COLO668 (cell line): ENCODE data around the gene PYURF.

Experiments used
- DNase-seq: peaks from one replicate; lab custom pipeline; 2025; ENCODE audit not compliant: unreplicated experiment; lab: John Stamatoyannopoulos, UW

PYURF gene, protein sequence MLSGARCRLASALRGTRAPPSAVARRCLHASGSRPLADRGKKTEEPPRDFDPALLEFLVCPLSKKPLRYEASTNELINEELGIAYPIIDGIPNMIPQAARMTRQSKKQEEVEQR

DNA sequence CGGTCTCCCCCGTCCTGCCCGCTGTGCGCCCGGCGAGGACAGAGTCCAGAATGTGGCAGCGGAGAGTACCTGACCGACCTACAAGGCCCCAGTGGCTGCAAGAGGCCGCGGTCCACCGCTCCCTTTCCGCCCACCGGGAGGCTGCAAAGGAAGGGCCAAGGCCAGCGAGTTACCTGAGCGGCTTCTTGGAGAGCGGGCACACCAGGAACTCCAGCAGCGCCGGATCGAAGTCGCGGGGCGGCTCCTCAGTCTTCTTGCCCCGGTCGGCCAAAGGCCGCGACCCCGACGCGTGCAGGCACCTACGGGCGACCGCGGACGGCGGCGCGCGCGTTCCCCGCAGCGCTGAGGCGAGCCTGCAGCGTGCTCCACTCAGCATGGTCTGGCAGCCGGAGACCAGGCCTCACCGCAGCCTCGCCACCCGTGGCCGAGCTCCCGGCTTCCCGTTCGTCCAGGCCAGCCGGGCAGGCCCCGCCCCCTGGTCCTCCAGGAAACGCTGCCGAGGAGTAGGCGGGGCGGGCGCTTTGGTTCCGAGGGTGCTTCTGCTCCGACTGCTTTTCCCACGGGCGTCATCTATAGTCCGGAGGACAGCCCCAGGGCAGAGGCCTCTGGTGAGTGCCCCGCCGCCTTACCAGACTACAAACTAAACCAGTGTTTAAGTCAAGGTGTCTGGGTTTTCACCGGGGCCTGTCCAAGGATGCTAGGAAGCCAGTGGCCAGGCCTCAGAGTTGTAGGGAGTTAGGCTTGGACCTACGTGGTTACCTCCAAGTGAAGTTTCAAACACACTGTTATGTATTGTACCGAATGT is at the start of gene PYURF:
PYURF (minus strand) TSS at position 452 of the 805 bp plus-strand sequence; CDS start at position 376, 76 bp downstream.
- DNase-seq, result peak; percentile 97

DNA sequence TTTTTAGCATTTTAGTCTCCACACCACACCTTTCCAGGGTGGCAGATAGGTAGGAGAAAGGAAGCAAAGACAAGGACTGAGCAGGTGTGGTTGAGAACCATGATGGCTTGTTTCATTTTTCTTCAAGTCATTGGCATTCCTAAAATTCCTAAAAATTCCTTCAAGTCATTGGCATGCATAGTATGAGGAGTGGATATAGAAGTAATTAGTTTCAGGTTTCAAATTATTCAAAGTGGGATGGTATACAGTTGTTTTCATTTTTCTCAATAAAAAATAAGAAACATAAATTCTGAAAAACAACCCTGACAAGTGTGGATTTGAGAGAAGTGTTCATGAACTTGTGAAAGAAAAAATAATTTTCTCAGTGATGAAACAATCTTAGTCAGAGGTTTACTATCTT is 46.4 kb upstream of the PYURF start:
- no peak for DNase-seq

DNA sequence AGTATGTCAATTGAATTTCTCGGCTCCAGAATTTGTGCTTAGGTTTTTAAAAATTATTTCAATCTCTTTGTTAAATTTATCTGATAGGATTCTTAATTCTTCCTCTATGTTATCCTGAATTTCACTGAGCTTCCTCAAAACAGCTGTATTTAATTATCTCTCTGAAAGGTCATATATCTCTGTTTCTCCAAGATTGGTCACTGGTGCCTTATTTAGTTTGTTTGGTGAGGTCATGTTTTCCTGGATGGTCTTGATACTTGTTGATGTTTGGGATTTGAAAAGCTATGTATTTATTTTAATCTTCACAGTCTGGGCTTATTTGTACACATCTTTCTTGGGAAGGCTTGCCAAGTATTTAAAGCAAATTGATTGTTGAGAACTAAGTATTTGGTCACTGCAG is 44.0 kb upstream of the PYURF start:
- DNase-seq, result no peak

DNA sequence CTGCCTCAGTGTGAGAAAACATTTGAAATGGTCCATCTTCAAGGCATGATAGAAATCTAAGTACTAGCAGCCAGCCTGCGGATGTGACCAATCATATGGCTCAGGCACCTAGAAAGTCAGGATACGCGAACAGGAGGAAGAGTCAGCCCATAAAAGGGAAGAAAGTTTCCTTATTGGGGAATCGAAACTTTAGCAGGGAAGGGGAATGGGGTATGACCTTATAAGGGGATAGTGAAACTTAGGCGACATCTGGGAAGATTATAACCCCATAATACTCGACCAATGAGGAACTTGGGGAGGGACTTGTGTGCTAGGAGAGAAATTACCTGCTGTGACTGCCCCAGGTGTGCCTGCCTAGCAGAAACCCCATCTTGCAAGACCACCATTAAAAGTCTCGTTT is 26.2 kb upstream of the PYURF start:
- DNase-seq, result no peak

DNA sequence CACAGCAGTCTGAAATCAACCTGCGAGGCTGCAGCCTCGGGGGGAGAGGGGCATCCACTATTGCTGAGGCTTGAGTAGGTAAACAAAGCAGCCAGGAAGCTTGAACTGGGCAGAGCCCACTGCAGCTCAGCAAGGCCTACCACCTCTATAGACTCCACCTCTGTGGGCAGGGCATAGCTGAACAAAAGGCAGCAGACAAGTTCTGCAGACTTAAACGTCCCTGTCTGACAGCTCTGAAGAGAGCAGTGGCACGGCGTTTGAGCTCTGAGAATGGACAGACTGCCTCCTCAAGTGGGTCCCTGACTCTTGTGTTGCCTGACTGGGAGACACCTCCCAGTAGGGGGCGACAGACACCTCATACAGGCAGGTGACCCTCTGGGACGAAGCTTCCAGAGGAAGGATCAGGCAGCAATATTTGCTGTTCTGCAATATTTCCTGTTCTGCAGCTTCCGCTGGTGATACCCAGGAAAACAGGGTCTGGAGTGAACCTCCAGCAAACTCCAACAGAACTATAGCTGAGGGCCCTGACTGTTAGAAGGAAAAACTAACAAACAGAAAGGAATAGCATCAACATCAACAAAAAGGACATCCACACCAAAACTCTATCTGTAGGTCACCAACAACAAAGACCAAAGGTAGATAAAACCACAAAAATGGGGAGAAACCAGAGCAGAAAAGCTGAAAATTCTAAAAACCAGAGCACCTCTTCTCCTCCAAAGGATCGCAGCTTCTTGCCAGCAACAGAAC is 15.9 kb upstream of the PYURF start:
- peak; percentile 34 for DNase-seq

DNA sequence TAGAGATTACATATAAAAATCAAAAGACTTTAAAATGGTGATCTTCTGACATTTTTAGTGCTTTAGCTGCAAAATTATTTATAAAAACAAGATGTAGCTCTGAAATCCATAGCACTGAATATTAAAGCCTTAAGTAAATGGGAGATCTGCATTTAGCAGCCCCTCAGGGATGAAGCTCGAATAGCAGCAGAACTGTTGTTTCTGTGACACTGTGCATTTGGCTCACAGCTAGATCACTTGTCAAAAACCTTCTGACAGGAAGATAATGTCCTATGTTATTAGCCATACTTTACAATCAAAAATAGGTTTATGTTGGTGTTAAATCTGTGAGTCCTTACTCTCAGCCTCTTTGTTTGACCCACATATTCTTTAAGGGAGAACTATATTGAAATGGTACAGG is 14.1 kb upstream of the PYURF start:
- no peak for DNase-seq

DNA sequence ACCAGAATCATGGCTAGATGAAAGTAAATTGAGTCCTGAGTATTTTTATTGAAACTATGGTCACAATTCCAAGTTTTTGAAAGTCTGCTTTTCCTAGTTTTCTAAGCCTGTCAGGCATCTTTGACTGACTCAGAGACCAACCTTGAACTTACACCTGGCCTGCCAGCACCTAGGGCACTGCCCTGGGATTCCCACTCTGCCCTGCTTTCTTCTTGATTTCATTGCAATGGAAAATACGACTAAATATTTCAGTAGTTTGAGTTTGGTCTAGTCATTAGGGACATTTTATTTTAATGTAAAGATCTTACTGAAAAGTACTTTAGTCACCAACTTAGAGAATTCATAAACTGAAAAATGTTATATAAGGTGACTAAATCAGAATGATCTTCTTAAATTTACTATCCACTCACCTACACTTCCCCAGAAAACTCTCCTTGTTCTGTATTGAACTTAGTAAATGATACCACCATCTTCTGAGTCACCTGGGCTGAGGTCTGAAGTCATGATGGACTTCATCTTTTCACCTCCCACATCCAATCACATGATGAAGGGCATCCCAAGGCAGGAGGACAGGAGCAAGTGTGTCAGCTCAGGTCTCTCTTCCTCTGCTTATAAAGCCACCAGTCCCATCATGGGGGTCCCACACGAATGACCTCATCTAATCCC is 11.6 kb upstream of the PYURF start:
- DNase-seq, result no peak

DNA sequence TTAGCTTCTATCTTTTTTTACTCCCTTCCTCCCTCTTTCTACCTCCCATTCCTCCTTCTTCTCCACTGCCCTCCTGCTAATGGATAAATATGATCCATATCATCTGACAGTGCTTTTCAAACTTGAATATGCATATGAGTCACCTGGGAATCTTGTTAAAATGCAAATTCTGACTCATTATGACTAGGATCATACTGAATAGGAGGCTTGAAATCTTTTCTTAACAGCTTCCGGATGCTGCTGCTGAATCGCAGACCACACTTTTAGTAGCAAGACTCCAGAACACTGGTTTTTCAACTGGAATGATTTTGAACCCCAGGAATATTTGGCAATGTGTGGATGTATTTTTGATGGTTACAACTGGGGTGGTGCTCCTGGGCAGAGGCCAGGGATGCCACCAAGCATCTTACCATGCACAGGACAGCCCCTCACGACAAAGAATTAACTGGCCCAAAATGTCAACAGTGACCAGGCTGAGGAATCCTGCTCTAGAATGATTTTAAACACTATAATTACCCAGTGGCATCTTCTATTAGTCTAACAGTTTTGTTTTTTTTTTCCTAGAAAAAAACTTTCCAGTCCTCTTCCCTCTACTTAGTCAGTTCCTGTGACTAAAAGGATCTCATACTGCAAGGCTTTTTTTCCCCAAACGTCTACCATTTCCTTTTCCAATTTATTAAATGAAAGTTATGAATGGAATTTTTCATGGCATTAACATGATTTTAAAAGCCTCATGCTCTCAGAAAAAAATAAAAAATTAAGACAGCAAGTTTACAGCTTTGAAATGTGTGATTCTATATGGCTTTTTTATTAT is 10.6 kb upstream of the PYURF start:
- no peak for DNase-seq

DNA sequence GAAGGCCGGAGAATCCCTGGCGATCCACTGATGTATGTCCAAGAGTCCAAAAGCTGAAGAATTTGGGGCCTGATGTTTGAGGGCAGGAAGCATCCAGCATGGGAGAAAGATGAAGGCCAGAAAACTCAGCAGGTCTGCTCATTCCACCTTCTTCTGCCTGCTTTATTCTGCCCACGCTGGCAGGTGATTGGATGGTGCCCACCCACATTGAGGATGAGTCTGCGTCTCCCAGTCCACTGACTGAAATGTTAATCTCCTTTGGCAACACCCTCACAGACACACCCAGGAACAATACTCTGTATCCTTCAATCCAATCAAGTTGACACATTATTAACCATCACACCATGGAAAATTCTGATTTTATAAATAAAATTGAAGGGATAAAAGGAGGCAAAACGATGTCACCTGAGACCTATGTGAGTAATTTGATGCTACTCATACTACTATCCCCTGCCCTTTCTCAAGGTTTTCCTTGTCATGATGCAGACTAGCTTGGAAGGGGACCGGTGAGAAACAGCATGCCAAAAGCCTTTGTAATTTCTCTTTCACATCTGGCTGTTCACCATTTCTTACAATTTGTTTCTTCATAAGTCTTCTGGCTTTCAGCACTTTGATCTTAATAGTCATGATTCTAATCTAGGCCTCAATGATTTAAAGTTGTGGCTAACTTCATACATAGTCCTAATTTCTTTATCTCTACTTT is 9.7 kb upstream of the PYURF start:
- DNase-seq, result no peak

DNA sequence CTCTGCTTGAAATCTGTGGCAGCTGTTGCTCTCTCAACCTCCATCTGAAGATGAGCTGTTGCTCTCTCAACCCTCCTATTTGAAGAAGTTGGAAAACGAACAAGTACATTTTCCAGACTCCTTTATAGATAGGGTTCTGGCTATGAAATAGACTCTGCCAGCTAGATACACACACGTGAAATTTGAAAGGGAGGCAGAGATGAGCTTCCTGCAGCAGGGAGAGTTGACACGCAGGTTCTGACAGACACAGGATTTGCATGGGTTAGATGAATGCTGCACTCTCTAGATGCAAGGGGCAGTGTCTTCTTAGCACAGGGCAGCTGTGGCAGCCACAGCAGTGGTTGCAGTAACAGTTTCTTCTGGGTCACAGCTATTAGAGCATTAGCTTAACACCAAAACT is 8.0 kb upstream of the PYURF start:
- no peak for DNase-seq

DNA sequence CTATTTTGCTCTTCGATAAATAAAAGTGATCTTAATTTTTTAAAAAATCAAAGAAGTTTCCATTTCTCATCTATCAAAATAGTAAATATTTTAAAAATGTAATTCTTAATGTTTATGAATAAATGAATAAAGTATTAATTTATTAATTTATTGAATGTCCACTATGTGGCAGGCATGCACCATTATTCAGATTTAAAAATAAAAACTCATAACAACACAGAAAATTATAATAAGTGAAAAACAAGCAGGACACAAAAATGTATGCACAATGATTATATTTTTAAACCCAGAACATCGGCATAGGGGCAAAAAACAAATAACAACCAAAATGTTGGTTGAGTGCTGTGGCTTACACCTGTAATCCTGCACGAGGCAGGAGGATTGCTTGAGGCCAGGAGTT is 5.3 kb upstream of the PYURF start:
- no peak for DNase-seq

DNA sequence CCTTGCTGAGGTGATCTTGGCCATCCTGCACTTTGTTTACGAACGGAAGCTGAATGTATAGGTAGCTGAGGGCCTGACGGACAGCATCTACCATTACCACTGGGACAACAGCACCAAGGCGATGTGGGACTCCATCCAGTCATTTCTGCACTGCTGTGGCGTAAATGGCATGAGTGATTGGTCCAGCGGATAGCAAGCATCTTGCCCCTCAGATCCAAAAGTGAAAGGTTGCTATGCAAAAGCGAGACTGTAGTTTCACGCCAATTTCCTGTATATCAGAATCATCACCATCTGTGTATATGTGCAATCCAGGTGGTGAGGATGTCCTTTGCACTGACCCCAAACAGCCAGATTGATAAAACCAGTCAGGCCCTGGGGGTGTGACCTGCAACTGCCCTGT is 4.2 kb upstream of the PYURF start:
- no peak for DNase-seq

DNA sequence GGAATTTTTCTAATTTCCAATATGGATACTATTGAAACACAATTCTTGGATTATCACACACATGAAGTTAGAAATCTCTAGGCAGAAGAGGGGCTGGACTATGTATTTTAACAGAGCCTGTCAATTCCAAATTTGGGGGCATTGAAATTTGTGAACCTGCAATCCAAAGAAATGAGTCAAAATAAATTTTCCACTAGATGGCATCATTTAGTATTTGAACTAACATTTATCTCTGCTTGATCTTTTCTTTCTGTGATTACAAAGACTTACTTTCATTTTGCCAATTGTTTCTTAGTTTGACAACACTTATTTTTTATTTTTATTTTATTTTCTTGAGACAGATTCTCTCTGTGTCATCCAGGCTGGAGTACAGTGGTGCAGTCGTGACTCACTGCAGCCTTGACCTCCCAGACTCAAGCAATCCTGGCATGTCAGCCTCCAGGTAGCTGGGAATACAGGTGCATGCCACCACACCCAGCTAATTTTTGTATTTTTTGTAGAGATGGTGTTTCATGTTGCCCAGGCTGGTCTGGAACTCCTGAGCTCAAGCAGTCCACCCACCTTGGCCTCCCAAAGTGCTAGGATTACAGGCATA is 2.7 kb upstream of the PYURF start:
- no peak for DNase-seq

DNA sequence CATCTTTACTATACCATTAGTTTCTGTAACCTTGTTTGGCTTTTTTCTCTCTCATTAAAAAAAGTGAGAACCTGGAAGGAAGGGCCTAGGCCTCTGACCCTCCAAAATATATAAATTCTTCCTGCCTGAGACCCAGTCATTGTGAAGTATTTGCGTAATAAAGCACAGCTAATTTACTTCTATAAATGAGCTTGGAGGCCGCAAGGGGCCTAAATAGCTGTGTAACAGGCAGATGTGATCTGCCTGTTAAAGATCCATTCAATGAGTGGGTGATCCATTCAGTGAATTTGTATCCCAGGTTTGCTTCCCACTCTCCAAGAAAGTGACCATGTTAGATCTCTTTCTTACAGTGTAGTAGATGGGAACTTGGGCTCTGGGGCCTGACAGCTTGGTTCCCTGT is 595 bp upstream of the PYURF start:
- no peak for DNase-seq

DNA sequence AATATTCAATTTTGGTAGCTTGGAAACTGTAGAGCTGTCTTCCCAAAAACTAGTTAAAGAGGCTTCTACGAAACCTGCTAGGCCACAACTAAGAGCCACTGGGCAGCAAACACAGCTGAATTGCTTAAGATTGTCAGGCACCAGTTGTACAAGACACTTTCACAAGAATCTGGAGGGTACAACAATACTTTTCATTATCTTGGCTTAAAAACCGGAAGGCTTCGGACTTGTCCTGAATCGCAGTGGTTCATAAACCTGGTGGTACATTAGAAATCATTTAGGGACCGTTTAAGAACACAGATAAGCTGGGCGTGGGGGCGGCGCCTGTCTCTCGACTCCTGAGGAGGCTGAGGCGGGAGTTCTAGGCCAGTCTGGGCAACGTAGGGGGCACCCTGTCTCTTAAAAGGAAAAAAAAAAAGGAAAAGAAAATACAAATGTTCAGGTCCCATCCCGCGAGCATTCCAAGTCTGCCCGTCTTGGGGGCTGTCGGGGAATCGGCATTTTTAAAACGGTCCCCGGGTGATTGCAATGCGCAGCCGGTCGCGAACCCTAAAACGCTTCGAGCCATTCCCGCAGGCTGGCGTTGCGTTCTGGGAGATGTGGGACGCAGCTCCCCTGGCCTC is 763 bp downstream of the PYURF start:
- peak; percentile 32 for DNase-seq

DNA sequence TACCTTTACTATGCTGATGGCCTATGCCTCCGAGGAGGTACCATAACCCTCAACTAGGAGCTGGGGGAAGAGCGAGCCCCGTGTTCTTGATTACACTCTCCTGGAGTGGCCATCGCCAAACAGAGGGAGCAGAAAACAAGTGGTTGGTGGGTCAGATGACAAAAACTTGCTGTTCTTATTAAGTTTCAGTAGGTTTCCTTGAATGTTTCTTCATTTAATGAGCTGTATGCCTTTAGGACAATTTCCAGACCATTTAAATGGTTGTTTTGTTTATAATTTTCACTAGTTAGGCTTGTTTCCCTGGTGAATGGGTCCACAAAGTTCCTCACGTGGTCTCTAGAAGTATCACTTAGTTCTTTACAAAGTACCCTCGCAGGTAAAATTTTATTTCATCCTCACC is 4.7 kb downstream of the PYURF start:
- DNase-seq, result no peak

DNA sequence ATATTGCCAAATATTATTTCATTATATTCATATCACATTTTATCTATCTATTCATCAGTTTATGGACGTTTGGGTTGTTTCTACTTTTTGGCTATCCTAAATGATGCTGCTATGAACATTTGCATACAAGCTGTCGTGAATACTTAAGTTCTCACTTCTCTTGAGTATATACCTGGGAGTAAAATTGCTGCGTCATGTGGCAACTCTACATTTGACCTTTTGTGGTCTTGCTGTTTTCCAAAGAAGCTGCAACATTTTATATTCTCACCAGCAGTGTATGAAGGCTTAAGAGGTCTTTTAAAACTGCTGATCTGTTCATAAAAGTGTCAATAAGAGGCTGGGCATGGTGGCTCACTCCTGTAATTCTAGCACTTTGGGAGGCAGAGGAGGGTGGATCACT is 5.8 kb downstream of the PYURF start:
- no peak for DNase-seq

DNA sequence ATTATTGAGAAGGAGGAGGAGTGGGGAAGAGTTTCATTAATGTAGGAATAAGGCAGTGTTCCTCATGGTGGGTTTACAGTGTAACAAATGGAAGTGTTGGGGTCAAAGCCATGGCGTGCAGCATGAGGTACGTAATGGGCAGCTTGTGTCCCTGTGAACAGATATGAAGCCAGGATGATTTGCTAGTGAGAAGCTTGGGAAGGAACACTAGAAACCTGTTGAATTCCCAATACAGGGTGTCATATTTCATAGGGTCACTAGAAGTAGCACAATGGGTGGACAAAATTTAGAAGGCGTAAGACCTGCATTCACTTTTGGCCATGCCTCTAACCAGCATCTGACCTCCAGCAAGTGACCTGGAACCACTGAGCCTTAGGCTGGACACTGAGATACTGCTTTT is 6.8 kb downstream of the PYURF start:
- no peak for DNase-seq
